HCT116 (cell line): Measurements from ENCODE around the gene XRN2. TPM values are rescaled to one million over a fixed set of nuclear protein-coding genes. Genes with fewer than 3 reads are reported as not detected.

ENCODE experiments used
- ATAC-seq: fragments of 200-7000 bp; cut with Tn5 transposase; 2 replicates; pipeline ENCODE4 v1.9.1; 2020; ENCODE audit warnings: mild to moderate bottlenecking, moderate library complexity
- BruUV-seq: library from RNA; stranded (reverse); fragments of 400-500 nt; replicated peaks from 2 replicates; lab custom pipeline; 2021; lab: Mats Ljungman, UMichigan
- CTCF ChIA-PET: fragments of 300-600 bp; sonication (Branson Sonifier 250); formaldehyde crosslinking; loops from one replicate; lab custom pipeline; 2021; ENCODE audit warnings: antibody characterized with exemption; lab: Charles Lee
- POLR2A ChIA-PET: fragments of 300-600, 350-600 bp; sonication (Branson Sonifier 250); formaldehyde crosslinking; loops from one replicate; lab custom pipeline; 2021; ENCODE audit warnings: antibody characterized with exemption; lab: Charles Lee
- RAD21 ChIA-PET, 2 experiments: fragments of 300-600 bp; sonication (Branson Sonifier 250); formaldehyde crosslinking; loops; one replicate each; lab custom pipeline; 2023; ENCODE audit warnings: low total read pairs in 2 of 2; ENCODE audit not compliant: uncharacterized antibody in 2 of 2, unreplicated experiment in 2 of 2, low non-redundant PET in 1 of 2; lab: Charles Lee
- DNase-seq: peaks from one replicate; pipeline ENCODE4 v3.0.0-alpha.2; 2010; ENCODE audit warnings: low read depth, low spot score
- H2AFZ ChIP-seq: fragments of 200-600 bp; shearing (Covaris generic), sonication (generic); 2 replicates; pipeline ENCODE4 v1.6.1; 2017; ENCODE audit warnings: low read depth, mixed run types, mixed read lengths, antibody characterized with exemption, low read length; ENCODE audit not compliant: poor library complexity, severe bottlenecking
- H3K27ac ChIP-seq: 2 replicates; pipeline ENCODE4 v1.5.1; 2012; ENCODE audit warnings: low read depth, low read length
- H3K27me3 ChIP-seq: fragments of 200-600 bp; sonication (generic); 2 replicates; pipeline ENCODE4 v1.6.1; 2016; ENCODE audit warnings: mixed run types, low read length, mixed read lengths; ENCODE audit not compliant: insufficient read depth
- H3K36me3 ChIP-seq, 2 experiments: fragments of 200-500 bp in 1 of 2; fragments of 200-600 bp in 1 of 2; sonication (Bioruptor generic) in 1 of 2; sonication (generic) in 1 of 2; 2 replicates each; pipeline versions ENCODE4 v1.5.1 to v1.6.1; 2014 to 2016; ENCODE audit warnings: low read length in 2 of 2, inconsistent platforms in 1 of 2, mixed read lengths in 1 of 2, mixed run types in 1 of 2; ENCODE audit not compliant: insufficient read depth in 2 of 2, control insufficient read depth in 1 of 2
- H3K4me1 ChIP-seq, 2 experiments: fragments of 200-600 bp in 1 of 2; sonication (generic) in 1 of 2; 2 replicates each; pipeline versions ENCODE4 v1.5.1 to v1.6.1; 2012 to 2017; ENCODE audit warnings: low read length in 2 of 2, inconsistent platforms in 1 of 2, mild to moderate bottlenecking in 1 of 2, mixed read lengths in 1 of 2, mixed run types in 1 of 2, moderate library complexity in 1 of 2; ENCODE audit not compliant: insufficient read depth in 2 of 2, control insufficient read depth in 1 of 2
- H3K4me2 ChIP-seq: fragments of 200-600 bp; sonication (generic); 2 replicates; pipeline ENCODE4 v1.6.1; 2017; ENCODE audit warnings: mixed run types, low read length, mixed read lengths
- H3K4me3 ChIP-seq, 2 experiments: fragments of 200-600 bp in 1 of 2; sonication (generic) in 1 of 2; replicated peaks in 1 of 2; 2 replicates each; pipeline ENCODE4 v1.5.1; 2011 to 2016; ENCODE audit warnings: low read length in 2 of 2, control low read depth in 1 of 2, low read depth in 1 of 2, mild to moderate bottlenecking in 1 of 2, mixed read lengths in 1 of 2, mixed run types in 1 of 2
- H3K79me2 ChIP-seq: fragments of 200-600 bp; sonication (generic); 2 replicates; pipeline ENCODE4 v1.6.1; 2017; ENCODE audit warnings: mild to moderate bottlenecking, mixed run types, low read length, moderate library complexity, mixed read lengths; ENCODE audit not compliant: insufficient read depth
- H3K9ac ChIP-seq: fragments of 200-600 bp; sonication (generic); 2 replicates; pipeline ENCODE4 v1.6.1; 2016; ENCODE audit warnings: low read length, mixed read lengths
- H3K9me2 ChIP-seq: fragments of 200-600 bp; sonication (generic), shearing (Covaris generic); 2 replicates; pipeline ENCODE4 v1.6.1; 2017; ENCODE audit warnings: mixed run types, mild to moderate bottlenecking, moderate library complexity; ENCODE audit not compliant: insufficient read depth
- H3K9me3 ChIP-seq, 2 experiments: fragments of 200-500 bp in 1 of 2; fragments of 200-600 bp in 1 of 2; sonication (Bioruptor generic) in 1 of 2; sonication (generic) in 1 of 2; 2 replicates each; pipeline ENCODE4 v1.6.1; 2014 to 2017; ENCODE audit warnings: low read length in 2 of 2, mixed read lengths in 2 of 2, inconsistent platforms in 1 of 2, low read depth in 1 of 2, mild to moderate bottlenecking in 1 of 2, mixed run types in 1 of 2, moderate library complexity in 1 of 2; ENCODE audit not compliant: control insufficient read depth in 1 of 2, insufficient read depth in 1 of 2
- H4K20me1 ChIP-seq: fragments of 200-600 bp; sonication (generic), shearing (Covaris generic); 2 replicates; pipeline ENCODE4 v1.6.1; 2017; ENCODE audit warnings: mixed run types, mild to moderate bottlenecking, moderate library complexity; ENCODE audit not compliant: insufficient read depth
- CBX3 ChIP-seq: IDR thresholded peaks from 2 replicates; pipeline ENCODE4 v1.6.1; 2012; ENCODE audit warnings: low read depth
- CEBPB ChIP-seq: IDR thresholded peaks from 2 replicates; pipeline ENCODE4 v1.6.1; 2012; ENCODE audit warnings: low read depth
- EGR1 ChIP-seq: IDR thresholded peaks from 2 replicates; pipeline ENCODE4 v1.6.1; 2012; ENCODE audit warnings: low read depth
- ELF1 ChIP-seq: IDR thresholded peaks from 2 replicates; pipeline ENCODE4 v1.6.1; 2012; ENCODE audit warnings: low read depth, borderline replicate concordance
- EZH2 ChIP-seq: fragments of 200-600 bp; sonication (generic); IDR thresholded peaks from 2 replicates; pipeline ENCODE4 v1.6.1; 2017; ENCODE audit warnings: antibody characterized with exemption, mixed run types
- EZH2phosphoT487 ChIP-seq: fragments of 200-600 bp; IDR thresholded peaks from 2 replicates; pipeline ENCODE4 v1.6.1; 2018; ENCODE audit warnings: antibody characterized with exemption, borderline replicate concordance
- FOSL1 ChIP-seq: IDR thresholded peaks from 2 replicates; pipeline ENCODE4 v1.6.1; 2012; ENCODE audit warnings: low read depth
- POLR2A ChIP-seq: IDR thresholded peaks from 2 replicates; pipeline ENCODE4 v1.7.0; 2011; ENCODE audit warnings: borderline replicate concordance; ENCODE audit not compliant: insufficient read depth, insufficient read length; ENCODE audit errors: extremely low read depth
- POLR2AphosphoS5 ChIP-seq: IDR thresholded peaks from 2 replicates; pipeline ENCODE4 v1.6.1; 2011; ENCODE audit warnings: mild to moderate bottlenecking, low read depth, low read length, moderate library complexity
- RAD21 ChIP-seq: IDR thresholded peaks from 2 replicates; pipeline ENCODE4 v1.6.1; 2012; ENCODE audit warnings: low read depth, mild to moderate bottlenecking
- SIN3A ChIP-seq: IDR thresholded peaks from 2 replicates; pipeline ENCODE4 v1.6.1; 2012; ENCODE audit warnings: low read depth
- SP1 ChIP-seq: IDR thresholded peaks from 2 replicates; pipeline ENCODE4 v1.6.1; 2012; ENCODE audit warnings: low read depth
- SRF ChIP-seq: IDR thresholded peaks from 2 replicates; pipeline ENCODE4 v1.6.1; 2012; ENCODE audit warnings: low read depth
- TCF7L2 ChIP-seq: IDR thresholded peaks from 2 replicates; pipeline ENCODE4 v1.7.0; 2011; ENCODE audit warnings: borderline replicate concordance, inconsistent platforms; ENCODE audit not compliant: insufficient read depth, insufficient read length; ENCODE audit errors: extremely low read depth
- YY1 ChIP-seq: IDR thresholded peaks from 2 replicates; pipeline ENCODE4 v1.6.1; 2011; ENCODE audit warnings: low read length, low read depth, moderate library complexity, mild to moderate bottlenecking; ENCODE audit not compliant: insufficient replicate concordance; ENCODE audit errors: extremely low read depth
- ZFX ChIP-seq: fragments of 450-650 bp; IDR thresholded peaks from 2 replicates; pipeline ENCODE4 v1.6.1; 2017
- intact Hi-C: fragments of 100-400 bp; cut with micrococcal nuclease; formaldehyde crosslinking; loops from 2 replicates; pipeline ENCODE4 v1.10.0; 2022
- total RNA-seq: library from RNA; stranded (reverse); gene quantifications from one replicate; pipeline ENCODE4 v1.2.1, GENCODE V29; 2021; ENCODE audit not compliant: unreplicated experiment
- TF ChIP-seq, protein P1 (sequence below), 3 experiments: fragments of 200-600 bp in 1 of 3; sonication (generic) in 1 of 3; IDR thresholded peaks in 2 of 3; conservative IDR thresholded peaks in 1 of 3; 2 replicates each; pipeline ENCODE4 v1.5.1; 2012 to 2017; ENCODE audit warnings: low read depth in 2 of 3, low read length in 2 of 3, antibody characterized with exemption in 1 of 3, borderline replicate concordance in 1 of 3, control low read depth in 1 of 3, mild to moderate bottlenecking in 1 of 3, mixed read lengths in 1 of 3, mixed run types in 1 of 3, moderate library complexity in 1 of 3; ENCODE audit not compliant: insufficient read depth in 1 of 3
- TF ChIP-seq, protein P2 (sequence below): IDR thresholded peaks from 2 replicates; pipeline ENCODE4 v1.6.1; 2012
- TF ChIP-seq, protein P3 (sequence below): IDR thresholded peaks from 2 replicates; pipeline ENCODE4 v1.6.1; 2012; ENCODE audit warnings: low read depth

The XRN2 gene
- total RNA-seq, 1 experiment from 2014 or later: 101 TPM

DNA sequence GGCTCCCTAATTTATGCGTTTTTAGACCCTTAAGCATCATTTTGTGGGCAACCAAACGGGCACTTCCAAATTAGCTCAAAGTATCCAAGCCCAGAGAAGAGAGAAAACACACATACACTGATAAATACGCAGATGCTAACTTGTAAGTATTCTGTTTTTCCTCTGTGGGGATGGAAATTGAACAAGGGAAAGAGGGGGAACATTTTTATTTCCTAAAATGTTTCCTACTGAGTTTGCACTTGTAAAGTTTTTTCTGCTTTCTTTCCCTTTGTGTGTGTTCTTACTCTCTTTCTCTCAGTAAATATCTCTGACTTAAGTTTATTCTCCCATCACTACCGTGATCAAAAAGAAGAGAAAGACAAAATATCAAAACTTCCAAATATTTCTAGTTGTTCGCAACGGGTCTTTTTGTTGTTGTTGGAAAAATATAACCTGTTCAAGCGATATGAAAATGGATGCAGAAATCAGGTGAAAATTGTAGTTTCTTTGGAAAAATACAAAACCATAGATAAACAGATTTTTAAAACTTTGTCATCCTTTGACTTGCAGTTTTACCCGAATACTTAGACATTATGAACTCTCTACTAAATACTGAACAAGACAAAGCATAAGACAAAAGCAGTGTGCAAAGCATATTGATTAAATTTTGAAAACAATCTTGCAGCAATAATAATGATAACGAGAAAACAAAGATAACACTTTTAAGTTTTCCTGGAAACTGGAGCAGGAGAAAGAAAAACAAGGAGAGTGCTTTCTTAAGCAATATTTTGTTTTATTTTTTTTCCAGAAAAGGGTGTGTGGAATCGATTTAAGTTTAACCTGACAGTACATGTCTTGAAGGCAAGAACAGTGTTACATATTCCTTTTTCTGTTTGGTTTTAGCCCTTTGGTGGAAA lies 95.2 kb downstream of the XRN2 start:
- Histone ChIP-seq H3K4me1 (no peaks in the 10 kb centered on the region), H3K9me3 (no peaks in the 10 kb centered on the region), H3K4me2 (no peak overlapping the region), H3K27me3 (peaks cover 28% of the 10 kb centered on the region), H4K20me1 (no peaks in the 10 kb centered on the region), H3K4me3 (no peak overlapping the region), H3K79me2 (no peaks in the 10 kb centered on the region), H3K9me2 (no peaks in the 10 kb centered on the region), H3K9ac (no peak overlapping the region), H3K36me3 (no peaks in the 10 kb centered on the region), H3K27ac (no peak overlapping the region), H2AFZ (no peak overlapping the region)
- DNase-seq (no peak), ATAC-seq (no peak)
- intact Hi-C loops: no loop called here
- TF ChIP-seq ELF1 (no peak), YY1 (no peak), RAD21 (no peak), CBX3 (no peak), POLR2AphosphoS5 (no peak), EGR1 (no peak), CEBPB (no peak), EZH2 (no peak), FOSL1 (no peak), SP1 (no peak), TCF7L2 (no peak), EZH2phosphoT487 (no peak), SRF (no peak), POLR2A (no peak), SIN3A (no peak), ZFX (no peak)
- TF ChIP-seq, protein P1, sequence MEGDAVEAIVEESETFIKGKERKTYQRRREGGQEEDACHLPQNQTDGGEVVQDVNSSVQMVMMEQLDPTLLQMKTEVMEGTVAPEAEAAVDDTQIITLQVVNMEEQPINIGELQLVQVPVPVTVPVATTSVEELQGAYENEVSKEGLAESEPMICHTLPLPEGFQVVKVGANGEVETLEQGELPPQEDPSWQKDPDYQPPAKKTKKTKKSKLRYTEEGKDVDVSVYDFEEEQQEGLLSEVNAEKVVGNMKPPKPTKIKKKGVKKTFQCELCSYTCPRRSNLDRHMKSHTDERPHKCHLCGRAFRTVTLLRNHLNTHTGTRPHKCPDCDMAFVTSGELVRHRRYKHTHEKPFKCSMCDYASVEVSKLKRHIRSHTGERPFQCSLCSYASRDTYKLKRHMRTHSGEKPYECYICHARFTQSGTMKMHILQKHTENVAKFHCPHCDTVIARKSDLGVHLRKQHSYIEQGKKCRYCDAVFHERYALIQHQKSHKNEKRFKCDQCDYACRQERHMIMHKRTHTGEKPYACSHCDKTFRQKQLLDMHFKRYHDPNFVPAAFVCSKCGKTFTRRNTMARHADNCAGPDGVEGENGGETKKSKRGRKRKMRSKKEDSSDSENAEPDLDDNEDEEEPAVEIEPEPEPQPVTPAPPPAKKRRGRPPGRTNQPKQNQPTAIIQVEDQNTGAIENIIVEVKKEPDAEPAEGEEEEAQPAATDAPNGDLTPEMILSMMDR (IDR thresholded peaks at IDR 0.05 in 2 of 3, conservative IDR thresholded peaks at IDR 0.05 in 1 of 3; ENCODE audit: borderline replicate concordance in 1 of 3, insufficient read depth in 1 of 3, low read depth in 2 of 3, low read length in 2 of 3): no peak
- TF ChIP-seq, protein P2, sequence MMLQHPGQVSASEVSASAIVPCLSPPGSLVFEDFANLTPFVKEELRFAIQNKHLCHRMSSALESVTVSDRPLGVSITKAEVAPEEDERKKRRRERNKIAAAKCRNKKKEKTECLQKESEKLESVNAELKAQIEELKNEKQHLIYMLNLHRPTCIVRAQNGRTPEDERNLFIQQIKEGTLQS: no peak
- TF ChIP-seq, protein P3, sequence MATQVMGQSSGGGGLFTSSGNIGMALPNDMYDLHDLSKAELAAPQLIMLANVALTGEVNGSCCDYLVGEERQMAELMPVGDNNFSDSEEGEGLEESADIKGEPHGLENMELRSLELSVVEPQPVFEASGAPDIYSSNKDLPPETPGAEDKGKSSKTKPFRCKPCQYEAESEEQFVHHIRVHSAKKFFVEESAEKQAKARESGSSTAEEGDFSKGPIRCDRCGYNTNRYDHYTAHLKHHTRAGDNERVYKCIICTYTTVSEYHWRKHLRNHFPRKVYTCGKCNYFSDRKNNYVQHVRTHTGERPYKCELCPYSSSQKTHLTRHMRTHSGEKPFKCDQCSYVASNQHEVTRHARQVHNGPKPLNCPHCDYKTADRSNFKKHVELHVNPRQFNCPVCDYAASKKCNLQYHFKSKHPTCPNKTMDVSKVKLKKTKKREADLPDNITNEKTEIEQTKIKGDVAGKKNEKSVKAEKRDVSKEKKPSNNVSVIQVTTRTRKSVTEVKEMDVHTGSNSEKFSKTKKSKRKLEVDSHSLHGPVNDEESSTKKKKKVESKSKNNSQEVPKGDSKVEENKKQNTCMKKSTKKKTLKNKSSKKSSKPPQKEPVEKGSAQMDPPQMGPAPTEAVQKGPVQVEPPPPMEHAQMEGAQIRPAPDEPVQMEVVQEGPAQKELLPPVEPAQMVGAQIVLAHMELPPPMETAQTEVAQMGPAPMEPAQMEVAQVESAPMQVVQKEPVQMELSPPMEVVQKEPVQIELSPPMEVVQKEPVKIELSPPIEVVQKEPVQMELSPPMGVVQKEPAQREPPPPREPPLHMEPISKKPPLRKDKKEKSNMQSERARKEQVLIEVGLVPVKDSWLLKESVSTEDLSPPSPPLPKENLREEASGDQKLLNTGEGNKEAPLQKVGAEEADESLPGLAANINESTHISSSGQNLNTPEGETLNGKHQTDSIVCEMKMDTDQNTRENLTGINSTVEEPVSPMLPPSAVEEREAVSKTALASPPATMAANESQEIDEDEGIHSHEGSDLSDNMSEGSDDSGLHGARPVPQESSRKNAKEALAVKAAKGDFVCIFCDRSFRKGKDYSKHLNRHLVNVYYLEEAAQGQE: no peak
- ChIA-PET RAD21 (no interaction called here), POLR2A (no interaction called here), CTCF (no interaction called here)
- BruUV-seq: no TSS peak
